Measurements from ENCODE around the gene ECM1. TPM values are rescaled to one million over a fixed set of nuclear protein-coding genes. Genes with fewer than 3 reads are reported as not detected.

Gene ECM1
- total and polyA plus RNA-seq, 2 experiments from 2014 or later, result 160 to 282 TPM

DNA sequence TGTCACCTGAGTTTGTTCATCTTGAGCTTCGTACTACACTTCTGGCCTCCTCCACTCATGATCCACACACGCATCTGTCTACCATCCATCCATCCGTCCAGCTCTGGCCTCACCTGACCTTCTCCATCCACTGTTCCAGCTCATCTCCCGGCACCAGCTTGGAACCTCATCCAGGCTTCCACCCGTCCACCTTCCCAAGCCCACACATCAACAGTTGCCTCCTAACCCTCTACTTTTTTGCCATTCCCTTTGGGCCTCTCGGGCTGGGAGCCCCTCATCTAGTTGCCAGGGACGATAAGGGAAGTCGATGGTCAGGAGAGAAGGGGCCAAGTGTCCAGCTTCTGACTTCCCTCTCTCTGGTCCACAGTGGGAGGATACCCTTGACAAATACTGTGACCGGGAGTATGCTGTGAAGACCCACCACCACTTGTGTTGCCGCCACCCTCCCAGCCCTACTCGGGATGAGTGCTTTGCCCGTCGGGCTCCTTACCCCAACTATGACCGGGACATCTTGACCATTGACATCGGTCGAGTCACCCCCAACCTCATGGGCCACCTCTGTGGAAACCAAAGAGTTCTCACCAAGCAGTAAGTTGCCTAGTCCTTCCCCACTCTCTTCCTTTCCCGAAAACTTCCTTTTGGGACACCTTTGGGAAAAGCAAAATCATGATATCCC is 4.2 kb downstream of the ECM1 start:
- Histone ChIP-seq H3K27ac (no peak overlapping the region), H3F3A (ENCODE audit: insufficient read depth) (peaks cover 10% of the 10 kb centered on the region), H3K27me3 (replicated peaks; ENCODE audit: insufficient read depth) (no peaks in the 10 kb centered on the region), H3K9me3 (ENCODE audit: low read depth) (no peaks in the 10 kb centered on the region), H3K4me1 (ENCODE audit: insufficient read depth) (peaks cover 36% of the 10 kb centered on the region), H4K20me1 (ENCODE audit: insufficient read depth) (no peaks in the 10 kb centered on the region), H3K9ac (no peak overlapping the region), H3K9me2 (ENCODE audit: insufficient read depth) (no peaks in the 10 kb centered on the region), H2AFZ (no peak overlapping the region), H3K36me3 (ENCODE audit: low read depth) (no peaks in the 10 kb centered on the region), H3K4me2 (ENCODE audit: unreplicated experiment) (no peak overlapping the region), H3K79me2 (ENCODE audit: insufficient read depth) (peaks cover 33% of the 10 kb centered on the region), H3K4me3 (no peak overlapping the region)
- no peak for DNase-seq
- in situ Hi-C loops (cut with MboI), result no loop called here
- 90 to 92% methylated on average over 17 of the region's 17 CpGs for WGBS, 2 experiments (ENCODE audit: low coverage in 1 of 2, low lambda C conversion rate in 2 of 2, missing lambda C conversion rate in 2 of 2)
- no peak for TF ChIP-seq EZH2phosphoT487 (IDR thresholded peaks at IDR 0.05; ENCODE audit: insufficient read depth, low read depth)
- TF ChIP-seq EZH2 (IDR thresholded peaks at IDR 0.05; ENCODE audit: insufficient read depth, poor library complexity, severe bottlenecking), result no peak

DNA sequence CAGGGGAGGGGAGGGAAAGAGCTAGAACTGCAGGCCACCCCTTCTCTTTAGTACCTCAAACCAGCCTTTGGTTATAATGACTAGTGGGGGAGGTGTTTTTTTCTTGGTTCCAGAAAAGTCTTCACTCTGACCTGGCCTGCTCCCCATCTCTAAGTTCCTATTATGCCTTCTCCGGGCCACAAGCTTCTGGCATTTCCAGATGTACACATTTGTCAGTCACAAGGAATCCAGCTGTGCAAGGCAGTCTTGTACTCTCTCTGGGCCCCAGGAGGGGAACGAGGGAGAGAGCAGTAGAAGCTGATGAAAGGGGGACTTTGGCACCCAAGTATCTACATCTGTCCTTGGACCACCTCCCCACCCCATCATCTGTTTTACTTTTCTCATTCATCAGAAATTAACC is 4.9 kb downstream of the ECM1 start:
- no peak overlapping the region for H3K9ac ChIP-seq
- peaks cover 33% of the 10 kb centered on the region for H3K79me2 ChIP-seq (ENCODE audit: insufficient read depth)
- H3K27me3 ChIP-seq (replicated peaks; ENCODE audit: insufficient read depth), result no peaks in the 10 kb centered on the region
- TF ChIP-seq EZH2phosphoT487 (IDR thresholded peaks at IDR 0.05; ENCODE audit: insufficient read depth, low read depth), result no peak
- TF ChIP-seq EZH2 (IDR thresholded peaks at IDR 0.05; ENCODE audit: insufficient read depth, poor library complexity, severe bottlenecking), result no peak
- H4K20me1 ChIP-seq (ENCODE audit: insufficient read depth), result no peaks in the 10 kb centered on the region
- no peaks in the 10 kb centered on the region for H3K9me3 ChIP-seq (ENCODE audit: low read depth)
- H3K9me2 ChIP-seq (ENCODE audit: insufficient read depth), result no peaks in the 10 kb centered on the region
- in situ Hi-C loops (cut with MboI), result no loop called here
- H3K4me1 ChIP-seq (ENCODE audit: insufficient read depth), result peaks cover 32% of the 10 kb centered on the region
- no peaks in the 10 kb centered on the region for H3K36me3 ChIP-seq (ENCODE audit: low read depth)
- peak; percentile 19 for DNase-seq
- H2AFZ ChIP-seq, result no peak overlapping the region
- H3F3A ChIP-seq (ENCODE audit: insufficient read depth), result peaks cover 6% of the 10 kb centered on the region; the same call in 1 of the 2 replicates
- WGBS, 2 experiments (ENCODE audit: low coverage in 1 of 2, low lambda C conversion rate in 2 of 2, missing lambda C conversion rate in 2 of 2), result 9 to 11% methylated on average over 2 of the region's 2 CpGs
- H3K4me3 ChIP-seq, result no peak overlapping the region
- no peak overlapping the region for H3K27ac ChIP-seq
- H3K4me2 ChIP-seq (ENCODE audit: unreplicated experiment), result no peak overlapping the region

DNA sequence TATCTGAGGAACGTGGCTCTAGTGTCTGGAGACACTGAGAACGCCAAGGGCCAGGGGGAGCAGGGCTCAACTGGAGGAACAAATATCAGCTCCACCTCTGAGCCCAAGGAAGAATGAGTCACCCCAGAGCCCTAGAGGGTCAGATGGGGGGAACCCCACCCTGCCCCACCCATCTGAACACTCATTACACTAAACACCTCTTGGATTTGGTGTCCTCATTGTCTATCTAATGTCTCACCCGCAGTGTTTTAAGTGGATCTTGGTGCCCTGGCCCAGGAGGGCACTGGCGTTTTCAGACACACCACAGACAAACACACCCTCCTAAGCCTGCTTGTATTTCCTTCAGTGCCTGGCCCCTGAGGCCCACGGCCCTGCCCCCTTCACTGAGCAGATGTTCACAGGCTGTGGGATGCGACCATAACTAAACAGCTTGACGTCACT is 5.5 kb downstream of the ECM1 start:
- WGBS, 2 experiments (ENCODE audit: low coverage in 1 of 2, low lambda C conversion rate in 2 of 2, missing lambda C conversion rate in 2 of 2), result 44 to 45% methylated on average over 7 of the region's 7 CpGs
- peaks cover 28% of the 10 kb centered on the region for H3K79me2 ChIP-seq (ENCODE audit: insufficient read depth)
- no peak overlapping the region for H3K4me3 ChIP-seq
- in situ Hi-C loops (cut with MboI), result no loop called here
- H3K27ac ChIP-seq, result no peak overlapping the region
- peaks cover 28% of the 10 kb centered on the region for H3K4me1 ChIP-seq (ENCODE audit: insufficient read depth)
- H3K4me2 ChIP-seq (ENCODE audit: unreplicated experiment), result no peak overlapping the region
- no peaks in the 10 kb centered on the region for H3K27me3 ChIP-seq (replicated peaks; ENCODE audit: insufficient read depth)
- no peak overlapping the region for H3K9ac ChIP-seq
- H3F3A ChIP-seq (ENCODE audit: insufficient read depth), result peaks cover 2% of the 10 kb centered on the region; the same call in 1 of the 2 replicates
- DNase-seq, result peak; percentile 56
- no peaks in the 10 kb centered on the region for H3K36me3 ChIP-seq (ENCODE audit: low read depth)
- H3K9me3 ChIP-seq (ENCODE audit: low read depth), result no peaks in the 10 kb centered on the region
- no peaks in the 10 kb centered on the region for H3K9me2 ChIP-seq (ENCODE audit: insufficient read depth)
- TF ChIP-seq EZH2 (IDR thresholded peaks at IDR 0.05; ENCODE audit: insufficient read depth, poor library complexity, severe bottlenecking) (no peak), EZH2phosphoT487 (IDR thresholded peaks at IDR 0.05; ENCODE audit: insufficient read depth, low read depth) (no peak)
- H4K20me1 ChIP-seq (ENCODE audit: insufficient read depth), result no peaks in the 10 kb centered on the region
- no peak overlapping the region for H2AFZ ChIP-seq

DNA sequence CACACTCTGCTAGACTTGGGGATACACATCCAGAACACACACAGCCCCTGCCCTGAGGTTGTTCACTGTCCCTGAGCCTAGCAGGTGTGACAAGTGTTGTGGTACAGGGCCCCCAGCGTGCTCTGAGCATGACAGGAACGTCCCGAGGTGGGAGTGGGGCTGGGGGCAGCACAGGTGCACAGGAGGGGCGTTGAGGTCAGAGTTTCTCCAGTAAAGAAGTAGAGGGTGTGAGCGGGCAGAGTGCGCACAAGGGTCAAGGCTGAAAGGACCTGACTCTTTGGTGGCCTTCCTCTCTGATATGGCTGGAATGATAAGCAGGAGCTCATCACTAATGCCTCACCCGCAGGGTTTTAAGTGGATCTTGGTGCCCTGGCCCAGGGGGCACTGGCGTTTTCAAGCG is 6.4 kb downstream of the ECM1 start:
- no peak overlapping the region for H3K9ac ChIP-seq
- H4K20me1 ChIP-seq (ENCODE audit: insufficient read depth), result no peaks in the 10 kb centered on the region
- H3K79me2 ChIP-seq (ENCODE audit: insufficient read depth), result peaks cover 19% of the 10 kb centered on the region
- no peak for DNase-seq
- H3K27ac ChIP-seq, result no peak overlapping the region
- H3K4me3 ChIP-seq, result no peak overlapping the region
- H2AFZ ChIP-seq, result no peak overlapping the region
- no peaks in the 10 kb centered on the region for H3K9me3 ChIP-seq (ENCODE audit: low read depth)
- in situ Hi-C loops (cut with MboI), result no loop called here
- no peaks in the 10 kb centered on the region for H3K36me3 ChIP-seq (ENCODE audit: low read depth)
- no peaks in the 10 kb centered on the region for H3K9me2 ChIP-seq (ENCODE audit: insufficient read depth)
- WGBS, 2 experiments (ENCODE audit: low coverage in 1 of 2, low lambda C conversion rate in 2 of 2, missing lambda C conversion rate in 2 of 2), result 95 to 97% methylated on average over 9 of the region's 9 CpGs
- H3F3A ChIP-seq (ENCODE audit: insufficient read depth), result no peaks in the 10 kb centered on the region; the same call in 1 of the 2 replicates
- H3K27me3 ChIP-seq (replicated peaks; ENCODE audit: insufficient read depth), result no peaks in the 10 kb centered on the region
- TF ChIP-seq EZH2phosphoT487 (IDR thresholded peaks at IDR 0.05; ENCODE audit: insufficient read depth, low read depth) (no peak), EZH2 (IDR thresholded peaks at IDR 0.05; ENCODE audit: insufficient read depth, poor library complexity, severe bottlenecking) (no peak)
- peaks cover 19% of the 10 kb centered on the region for H3K4me1 ChIP-seq (ENCODE audit: insufficient read depth)
- H3K4me2 ChIP-seq (ENCODE audit: unreplicated experiment), result no peak overlapping the region

All from GM23248 (cell line).